ENCODE measurements around the gene PDLIM1. TPM values are rescaled to one million over a fixed set of nuclear protein-coding genes. Genes with fewer than 3 reads are reported as not detected.
"Not testable (repeated sequence)": the region's sequence is repeated elsewhere in the genome, so short reads cannot be mapped to it uniquely, and the experiment has no call there.

PDLIM1 gene
- total RNA-seq, 1 donor from 2014 or later, result 200 TPM

- DNase-seq (ENCODE audit: low spot score), result no peak
Measured at GRCh38 chr10:95244152-95244551, 46.7 kb downstream of the PDLIM1 start.

GRCh38 chr10:95243318-95243617 lies 47.5 kb downstream of the PDLIM1 start:
- DNase-seq (ENCODE audit: low spot score), result no peak

DNA sequence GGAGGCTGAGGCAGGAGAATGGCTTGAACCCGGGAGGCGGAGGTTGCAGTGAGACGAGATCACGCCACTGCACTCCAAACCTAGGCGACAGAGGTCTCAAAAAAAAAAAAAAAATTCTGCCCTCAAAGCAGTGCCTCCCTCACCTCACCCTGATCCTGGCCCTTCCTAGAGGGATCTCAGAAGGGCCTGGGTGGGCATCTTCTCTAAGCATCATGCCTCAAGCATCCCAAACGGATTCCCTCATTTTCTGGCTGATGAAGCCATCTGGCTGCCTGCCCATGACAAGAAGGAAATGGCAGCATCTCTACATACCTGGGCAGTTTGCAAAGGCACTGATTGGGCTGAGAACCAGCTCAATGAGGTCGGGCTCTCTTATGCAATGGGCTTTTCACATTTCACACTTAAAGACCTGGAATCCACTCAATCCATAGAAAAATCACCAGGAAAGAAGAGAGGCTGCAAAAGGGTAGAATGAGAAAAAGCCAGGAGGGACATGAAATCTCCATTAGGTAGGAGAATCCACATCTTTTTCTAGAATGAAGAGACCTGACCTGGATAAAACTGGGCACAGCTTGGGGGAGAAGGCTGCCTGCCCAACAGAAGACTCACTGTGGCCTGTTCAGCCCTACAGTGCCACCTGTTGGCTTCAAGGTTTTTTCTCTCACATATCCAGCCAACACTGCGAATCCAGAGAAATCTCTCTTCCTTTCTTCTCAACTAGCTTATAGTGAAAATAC lies 48.1 kb downstream of the PDLIM1 start:
- DNase-seq (ENCODE audit: low spot score), result no peak

- no peak for DNase-seq (ENCODE audit: low spot score)
Measured at GRCh38 chr10:95241533-95241932, 49.3 kb downstream of the PDLIM1 start.

- DNase-seq (ENCODE audit: low spot score), result peak; percentile 60
Measured at GRCh38 chr10:95240811-95241210, 50.0 kb downstream of the PDLIM1 start.

DNA sequence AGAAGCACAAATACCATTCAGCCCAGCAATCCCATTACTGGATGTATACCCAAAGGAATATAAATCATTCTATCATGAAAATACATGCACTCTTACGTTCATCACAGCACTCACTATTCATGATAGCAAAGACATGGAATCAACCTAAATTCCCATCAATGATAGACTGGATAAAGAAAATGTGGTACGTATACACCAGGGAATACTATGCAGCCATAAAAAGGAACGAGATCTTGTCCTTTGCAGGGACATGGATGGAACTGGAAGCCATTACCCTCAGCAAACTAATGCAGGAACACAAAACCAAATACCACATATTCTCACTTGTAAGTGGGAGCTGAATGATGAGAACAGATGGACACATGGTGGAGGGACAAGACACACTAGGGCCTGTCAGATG lies 50.7 kb downstream of the PDLIM1 start:
- DNase-seq (ENCODE audit: low spot score), result not testable (repeated sequence)

DNA sequence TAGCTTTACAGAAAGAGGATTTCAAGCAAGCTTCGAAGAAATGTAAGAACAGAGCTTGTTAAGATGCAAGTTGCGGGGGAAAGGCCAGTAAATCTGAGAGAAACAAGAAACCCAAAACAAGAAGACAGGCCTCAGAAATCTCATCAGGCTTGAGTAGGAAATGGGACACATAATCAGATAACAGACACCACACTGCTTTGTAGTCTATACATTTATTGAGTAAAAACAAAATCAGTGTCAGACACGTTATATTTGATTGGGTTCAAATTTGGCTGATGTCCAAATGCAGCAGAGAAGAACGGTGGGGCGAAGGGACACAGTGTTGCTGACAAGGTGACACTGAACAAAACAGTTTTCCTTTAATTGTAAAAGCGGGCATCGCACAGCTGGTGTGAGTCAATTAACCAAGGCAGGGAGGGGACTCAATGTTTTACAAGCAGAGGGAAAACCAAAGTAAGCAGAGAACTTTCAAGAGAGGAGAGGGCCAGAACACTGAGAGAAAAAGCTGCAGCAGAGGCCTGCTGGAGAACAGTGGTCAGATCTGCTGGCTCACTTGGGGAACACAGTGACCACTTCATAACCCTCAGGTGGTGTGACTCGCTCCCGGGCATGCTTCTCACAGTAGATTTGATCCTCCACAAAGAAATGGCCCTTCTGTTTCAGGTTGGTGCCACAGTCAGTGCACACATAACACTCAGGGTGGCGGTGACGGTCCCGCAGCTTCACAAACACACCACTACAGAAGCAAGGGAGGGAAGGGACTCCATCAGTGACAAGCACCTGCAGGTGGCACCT lies 53.2 kb downstream of the PDLIM1 start:
- DNase-seq (ENCODE audit: low spot score), result no peak

GRCh38 chr10:95236068-95236903 lies 54.5 kb downstream of the PDLIM1 start:
- no peak for DNase-seq (ENCODE audit: low spot score)

GRCh38 chr10:95235676-95236067 lies 55.1 kb downstream of the PDLIM1 start:
- peak; percentile 28 for DNase-seq (ENCODE audit: low spot score)

DNA sequence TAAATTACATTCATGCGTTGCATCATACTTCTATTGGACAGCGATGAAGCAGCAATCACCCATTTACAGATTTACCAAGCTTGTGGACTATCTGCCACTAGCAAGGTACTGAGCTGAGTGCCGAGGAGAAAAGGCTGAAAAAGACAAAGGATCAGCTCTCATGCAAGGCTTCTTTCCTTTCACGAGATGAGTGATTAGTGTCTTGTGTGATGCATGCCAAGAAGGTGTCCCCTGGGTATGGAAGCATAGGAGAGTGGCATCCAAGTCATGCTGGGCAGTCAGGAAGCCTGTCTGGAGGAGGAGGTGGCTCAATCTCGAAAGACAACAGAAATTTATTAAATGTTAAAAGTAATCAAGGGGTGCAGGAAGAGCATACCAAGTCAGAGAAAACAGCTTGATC lies 55.9 kb downstream of the PDLIM1 start:
- DNase-seq (ENCODE audit: low spot score), result no peak

DNA sequence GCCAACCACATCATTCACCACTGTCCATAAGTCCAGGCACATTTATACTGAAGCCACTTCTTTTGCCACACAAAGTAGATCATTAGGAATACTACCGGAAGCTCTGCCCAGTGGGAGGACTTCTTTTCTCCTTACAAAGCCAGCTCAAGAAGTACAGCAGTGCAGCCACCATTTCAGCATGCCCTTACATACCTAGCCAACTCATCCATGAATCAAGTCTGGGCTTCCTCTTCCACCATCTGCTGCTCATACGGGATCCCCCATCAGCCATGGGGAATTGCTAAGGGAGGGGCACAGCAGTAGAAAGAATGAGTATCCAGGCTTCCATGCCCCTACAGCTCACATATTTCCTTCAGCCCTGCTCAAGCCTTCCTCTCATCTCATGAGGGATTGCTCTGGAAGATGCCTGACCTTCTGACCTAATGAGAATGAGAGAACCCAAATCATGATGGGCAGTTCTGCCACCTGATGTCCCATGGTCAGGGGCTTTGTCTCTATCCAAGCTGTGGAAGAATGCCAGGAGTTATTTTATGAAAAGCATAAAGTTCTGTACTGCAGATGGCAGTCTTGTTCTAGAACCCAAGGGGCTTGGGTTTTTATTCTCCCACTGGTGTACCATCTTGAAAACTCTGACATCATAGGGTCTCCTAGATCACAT lies 57.3 kb downstream of the PDLIM1 start:
- DNase-seq (ENCODE audit: low spot score), result no peak

GRCh38 chr10:95230677-95231586 lies 59.9 kb downstream of the PDLIM1 start:
- peak; percentile 88 for DNase-seq (ENCODE audit: low spot score)

DNA sequence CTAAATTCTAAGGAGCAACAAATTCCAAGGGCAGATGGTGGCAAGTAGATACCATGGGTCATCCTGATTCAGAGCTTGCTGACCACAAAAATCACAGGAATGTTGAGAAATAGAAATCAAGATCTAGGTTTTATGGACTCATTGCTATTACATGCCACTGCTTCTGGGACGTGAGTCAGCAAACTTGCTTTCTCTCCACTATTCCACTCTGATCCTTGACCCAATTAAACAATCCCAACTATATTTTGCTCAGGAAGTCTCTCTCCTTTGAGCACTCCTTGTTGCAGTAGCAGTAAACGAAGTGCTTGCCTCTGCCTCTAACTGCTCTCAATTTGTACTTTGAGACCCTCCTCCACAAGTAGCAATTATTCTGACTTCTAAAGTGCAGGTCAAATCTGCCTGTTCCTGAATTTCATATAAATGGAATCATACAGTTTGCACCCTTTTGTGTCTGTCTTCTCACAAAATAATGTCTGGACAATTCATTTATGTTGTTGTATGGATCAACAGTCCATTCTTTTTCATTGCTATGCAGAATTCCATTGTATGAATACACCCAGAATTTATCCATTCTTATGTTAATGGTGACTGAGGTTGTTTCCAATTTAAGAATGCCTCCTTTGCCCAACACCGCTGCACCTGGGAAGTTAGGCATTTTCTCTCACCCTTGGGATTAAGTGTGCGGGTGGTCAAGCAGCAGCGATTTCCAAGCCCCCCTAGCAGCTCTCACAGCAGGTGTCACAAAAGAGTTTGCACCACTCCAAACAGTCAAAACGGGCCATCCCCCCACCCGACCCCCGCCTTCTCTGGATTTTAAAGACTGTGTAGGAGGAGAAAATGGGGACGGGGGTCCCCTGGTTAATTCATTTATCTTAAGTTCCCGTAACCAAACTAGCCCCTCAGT lies 60.8 kb downstream of the PDLIM1 start:
- DNase-seq (ENCODE audit: low spot score), result peak; percentile 37

GRCh38 chr10:95228934-95229723 lies 61.7 kb downstream of the PDLIM1 start:
- not testable (repeated sequence) for DNase-seq (ENCODE audit: low spot score)

DNA sequence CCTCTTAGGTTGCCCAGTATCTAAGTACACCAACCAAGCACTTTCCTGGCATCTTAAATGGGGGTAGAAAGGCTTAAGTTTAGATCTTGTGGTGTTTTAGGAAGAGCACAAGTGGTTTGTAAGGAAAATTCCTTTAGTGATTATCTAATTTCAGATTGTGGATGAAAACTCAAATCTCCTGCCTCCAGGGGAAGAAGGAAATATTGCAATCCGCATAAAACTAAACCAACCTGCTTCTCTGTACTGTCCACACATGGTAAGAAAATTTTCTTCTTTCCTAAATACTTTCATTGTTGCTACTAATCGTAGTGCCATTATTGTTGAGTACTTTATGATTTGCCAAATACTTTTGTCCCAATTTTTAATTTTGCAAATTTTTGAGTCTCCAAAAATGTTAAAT lies 65.7 kb downstream of the PDLIM1 start:
- no peak for DNase-seq (ENCODE audit: low spot score)

GRCh38 chr10:95221124-95221523 lies 69.7 kb downstream of the PDLIM1 start:
- DNase-seq (ENCODE audit: low spot score), result no peak

- DNase-seq (ENCODE audit: low spot score), result no peak
Measured at GRCh38 chr10:95220539-95220938, 70.3 kb downstream of the PDLIM1 start.

- DNase-seq (ENCODE audit: low spot score), result no peak
Measured at GRCh38 chr10:95217476-95217875, 73.3 kb downstream of the PDLIM1 start.
